ENCODE data around the gene ZDHHC14.

ZDHHC14 gene

DNA sequence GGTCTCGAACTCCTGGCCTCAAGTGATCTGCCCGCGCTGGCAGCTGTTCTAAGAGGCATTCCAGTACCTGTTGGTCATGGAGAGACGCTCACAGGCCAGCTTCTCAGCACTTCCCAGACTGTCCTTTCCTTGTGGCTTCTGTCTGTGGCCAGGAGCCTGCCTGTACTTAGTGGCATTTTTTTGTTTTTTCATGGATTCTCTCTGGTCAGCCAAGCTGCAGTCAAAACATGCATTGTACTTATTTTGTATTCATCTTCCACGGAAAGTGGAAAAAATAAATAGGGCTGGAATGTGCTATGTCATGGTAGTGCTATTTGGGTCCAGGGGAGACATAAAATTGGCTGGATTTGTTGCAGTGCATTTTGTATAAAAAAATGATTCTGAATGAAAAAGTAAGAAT is 29.1 kb downstream of the ZDHHC14 start:
- no peaks in the 10 kb centered on the region for H3K36me3 ChIP-seq (ENCODE audit: low read depth)
- H3K4me1 ChIP-seq (ENCODE audit: insufficient read depth, poor library complexity, severe bottlenecking) = peaks cover 5% of the 10 kb centered on the region
- no peak overlapping the region for H3K27ac ChIP-seq (ENCODE audit: poor library complexity, severe bottlenecking)
- H3K4me3 ChIP-seq (ENCODE audit: severe bottlenecking) = no peak overlapping the region
- DNase-seq (ENCODE audit: low spot score) (no peak), ATAC-seq (ENCODE audit: low read depth) (no peak)
- H3K9me3 ChIP-seq (ENCODE audit: severe bottlenecking) = no peaks in the 10 kb centered on the region
- H3K27me3 ChIP-seq (ENCODE audit: insufficient read depth, poor library complexity, severe bottlenecking) = no peaks in the 10 kb centered on the region
- TF ChIP-seq, protein P1, sequence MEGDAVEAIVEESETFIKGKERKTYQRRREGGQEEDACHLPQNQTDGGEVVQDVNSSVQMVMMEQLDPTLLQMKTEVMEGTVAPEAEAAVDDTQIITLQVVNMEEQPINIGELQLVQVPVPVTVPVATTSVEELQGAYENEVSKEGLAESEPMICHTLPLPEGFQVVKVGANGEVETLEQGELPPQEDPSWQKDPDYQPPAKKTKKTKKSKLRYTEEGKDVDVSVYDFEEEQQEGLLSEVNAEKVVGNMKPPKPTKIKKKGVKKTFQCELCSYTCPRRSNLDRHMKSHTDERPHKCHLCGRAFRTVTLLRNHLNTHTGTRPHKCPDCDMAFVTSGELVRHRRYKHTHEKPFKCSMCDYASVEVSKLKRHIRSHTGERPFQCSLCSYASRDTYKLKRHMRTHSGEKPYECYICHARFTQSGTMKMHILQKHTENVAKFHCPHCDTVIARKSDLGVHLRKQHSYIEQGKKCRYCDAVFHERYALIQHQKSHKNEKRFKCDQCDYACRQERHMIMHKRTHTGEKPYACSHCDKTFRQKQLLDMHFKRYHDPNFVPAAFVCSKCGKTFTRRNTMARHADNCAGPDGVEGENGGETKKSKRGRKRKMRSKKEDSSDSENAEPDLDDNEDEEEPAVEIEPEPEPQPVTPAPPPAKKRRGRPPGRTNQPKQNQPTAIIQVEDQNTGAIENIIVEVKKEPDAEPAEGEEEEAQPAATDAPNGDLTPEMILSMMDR (IDR thresholded peaks at IDR 0.05; ENCODE audit: poor library complexity, severe bottlenecking) = no peak

- no peaks in the 10 kb centered on the region for H3K27me3 ChIP-seq (ENCODE audit: insufficient read depth, poor library complexity, severe bottlenecking)
- no peaks in the 10 kb centered on the region for H3K36me3 ChIP-seq (ENCODE audit: low read depth)
- no peaks in the 10 kb centered on the region for H3K9me3 ChIP-seq (ENCODE audit: severe bottlenecking)
- H3K27ac ChIP-seq (ENCODE audit: poor library complexity, severe bottlenecking) = no peak overlapping the region
- ATAC-seq (ENCODE audit: low read depth) = no peak
- H3K4me1 ChIP-seq (ENCODE audit: insufficient read depth, poor library complexity, severe bottlenecking) = no peaks in the 10 kb centered on the region
- H3K4me3 ChIP-seq (ENCODE audit: severe bottlenecking) = no peak overlapping the region
- DNase-seq (ENCODE audit: low spot score) = no peak
- TF ChIP-seq, protein P1 (IDR thresholded peaks at IDR 0.05; ENCODE audit: poor library complexity, severe bottlenecking) = no peak
Observed at GRCh38 chr6:157411368-157411767, 30.4 kb downstream of the ZDHHC14 start.

DNA sequence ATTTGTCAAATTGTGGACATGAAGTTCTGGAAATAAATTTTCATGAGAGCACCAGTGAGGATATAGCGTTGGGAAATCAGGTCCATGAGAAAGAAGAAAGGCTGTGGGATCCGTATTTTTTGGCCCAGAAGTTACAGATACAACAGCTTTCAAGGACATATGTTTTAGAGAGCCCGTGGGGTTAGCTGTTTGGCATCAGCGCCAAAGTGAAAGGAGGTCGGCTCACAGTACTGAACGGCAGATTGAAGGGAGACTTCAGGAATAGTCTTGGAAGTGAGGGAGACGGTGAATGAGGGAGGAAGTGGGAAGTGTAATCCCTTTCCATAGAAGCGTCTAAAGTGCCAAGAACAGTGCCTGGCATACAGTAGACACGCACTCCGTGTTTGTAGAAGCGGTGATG is 31.8 kb downstream of the ZDHHC14 start:
- TF ChIP-seq, protein P1 (IDR thresholded peaks at IDR 0.05; ENCODE audit: poor library complexity, severe bottlenecking) = no peak
- Histone ChIP-seq H3K4me1 (ENCODE audit: insufficient read depth, poor library complexity, severe bottlenecking) (no peaks in the 10 kb centered on the region), H3K36me3 (ENCODE audit: low read depth) (no peaks in the 10 kb centered on the region), H3K9me3 (ENCODE audit: severe bottlenecking) (no peaks in the 10 kb centered on the region), H3K27me3 (ENCODE audit: insufficient read depth, poor library complexity, severe bottlenecking) (no peaks in the 10 kb centered on the region), H3K27ac (ENCODE audit: poor library complexity, severe bottlenecking) (no peak overlapping the region), H3K4me3 (ENCODE audit: severe bottlenecking) (no peak overlapping the region)
- ATAC-seq (ENCODE audit: low read depth) (no peak), DNase-seq (ENCODE audit: low spot score) (no peak)

- no peak overlapping the region for H3K27ac ChIP-seq (ENCODE audit: poor library complexity, severe bottlenecking)
- no peaks in the 10 kb centered on the region for H3K36me3 ChIP-seq (ENCODE audit: low read depth)
- H3K27me3 ChIP-seq (ENCODE audit: insufficient read depth, poor library complexity, severe bottlenecking) = no peaks in the 10 kb centered on the region
- DNase-seq (ENCODE audit: low spot score) (no peak), ATAC-seq (ENCODE audit: low read depth) (no peak)
- H3K4me3 ChIP-seq (ENCODE audit: severe bottlenecking) = no peak overlapping the region
- H3K9me3 ChIP-seq (ENCODE audit: severe bottlenecking) = no peaks in the 10 kb centered on the region
- TF ChIP-seq, protein P1 (IDR thresholded peaks at IDR 0.05; ENCODE audit: poor library complexity, severe bottlenecking) = no peak
- no peaks in the 10 kb centered on the region for H3K4me1 ChIP-seq (ENCODE audit: insufficient read depth, poor library complexity, severe bottlenecking)
Observed at GRCh38 chr6:157420497-157420896, 39.5 kb downstream of the ZDHHC14 start.

- H3K27ac ChIP-seq (ENCODE audit: poor library complexity, severe bottlenecking) = no peak overlapping the region
- no peaks in the 10 kb centered on the region for H3K36me3 ChIP-seq (ENCODE audit: low read depth)
- peaks cover 6% of the 10 kb centered on the region for H3K4me1 ChIP-seq (ENCODE audit: insufficient read depth, poor library complexity, severe bottlenecking)
- H3K4me3 ChIP-seq (ENCODE audit: severe bottlenecking) = no peak overlapping the region
- H3K9me3 ChIP-seq (ENCODE audit: severe bottlenecking) = no peaks in the 10 kb centered on the region
- no peaks in the 10 kb centered on the region for H3K27me3 ChIP-seq (ENCODE audit: insufficient read depth, poor library complexity, severe bottlenecking)
- ATAC-seq (ENCODE audit: low read depth) = no peak
- TF ChIP-seq, protein P1 (IDR thresholded peaks at IDR 0.05; ENCODE audit: poor library complexity, severe bottlenecking) = no peak
- no peak for DNase-seq (ENCODE audit: low spot score)
Observed at GRCh38 chr6:157424491-157425020, 43.6 kb downstream of the ZDHHC14 start.
